HG03045 (cell line): ENCODE data around the gene IFFO2.
"Not testable (repeated sequence)": the region's sequence is repeated elsewhere in the genome, so short reads cannot be mapped to it uniquely, and the experiment has no call there.

Experiments
- ATAC-seq: cut with Tn5 transposase; IDR thresholded peaks from one replicate; pipeline ENCODE4 v1.9.1; 2021; ENCODE audit warnings: mild to moderate bottlenecking, moderate library complexity; ENCODE audit not compliant: unreplicated experiment

IFFO2 gene

GRCh38 chr1:18878538-18879214 is 77.8 kb downstream of the IFFO2 start:
- no peak for ATAC-seq

- ATAC-seq: no peak
These were observed 79.2 kb downstream of the IFFO2 start for GRCh38 chr1:18877282-18877681.

GRCh38 chr1:18876210-18876609 is 80.3 kb downstream of the IFFO2 start:
- ATAC-seq: no peak

GRCh38 chr1:18875796-18876128 is 80.7 kb downstream of the IFFO2 start:
- no peak for ATAC-seq

GRCh38 chr1:18875107-18875795 is 81.2 kb downstream of the IFFO2 start:
- ATAC-seq: no peak

GRCh38 chr1:18874600-18874999 is 81.9 kb downstream of the IFFO2 start:
- ATAC-seq: no peak

- ATAC-seq: no peak
These were observed 82.4 kb downstream of the IFFO2 start for GRCh38 chr1:18874036-18874435.

- ATAC-seq: no peak
These were observed 84.3 kb downstream of the IFFO2 start for GRCh38 chr1:18872071-18872611.

GRCh38 chr1:18871401-18872070 is 84.9 kb downstream of the IFFO2 start:
- no peak for ATAC-seq

- ATAC-seq: no peak
These were observed 85.5 kb downstream of the IFFO2 start for GRCh38 chr1:18870957-18871356.

GRCh38 chr1:18870595-18870865 is 85.9 kb downstream of the IFFO2 start:
- not testable (repeated sequence) for ATAC-seq

GRCh38 chr1:18869847-18870594 is 86.5 kb downstream of the IFFO2 start:
- ATAC-seq: no peak

GRCh38 chr1:18868801-18869424 is 87.6 kb downstream of the IFFO2 start:
- no peak for ATAC-seq

GRCh38 chr1:18868354-18868753 is 88.1 kb downstream of the IFFO2 start:
- no peak for ATAC-seq

- ATAC-seq: no peak
These were observed 89.6 kb downstream of the IFFO2 start for GRCh38 chr1:18866846-18867245.

- no peak for ATAC-seq
These were observed 90.2 kb downstream of the IFFO2 start for GRCh38 chr1:18866314-18866713.

GRCh38 chr1:18865176-18865575 is 91.3 kb downstream of the IFFO2 start:
- no peak for ATAC-seq

GRCh38 chr1:18861590-18861989 is 94.9 kb downstream of the IFFO2 start:
- no peak for ATAC-seq

- no peak for ATAC-seq
These were observed 95.4 kb downstream of the IFFO2 start for GRCh38 chr1:18861082-18861481.

GRCh38 chr1:18859560-18859959 is 96.9 kb downstream of the IFFO2 start, which contains the start of gene TAS1R2:
TSS of gene TAS1R2 (minus strand) at chr1:18859660. CDS start at chr1:18859660, 0 bp downstream.
- no peak for ATAC-seq
